Adrenal gland (tissue), 5 donors: Measurements from ENCODE around the gene BCL7B.

Experiments
- CTCF ChIP-seq, 6 experiments: fragments of 450-650 bp in 4 of 6; fragments of 200-600 bp in 2 of 6; sonication (generic) in 1 of 6; IDR thresholded peaks; 1 replicate in 5 of 6; 2 replicates in 1 of 6; pipeline versions ENCODE4 v1.5.1 to v1.8.0; 2016 to 2021; ENCODE audit warnings: antibody characterized with exemption in 6 of 6, mild to moderate bottlenecking in 2 of 6, moderate library complexity in 1 of 6
- POLR2A ChIP-seq, 2 donors: fragments of 450-650 bp; IDR thresholded peaks; one replicate each; pipeline ENCODE4 v1.6.1; 2017; ENCODE audit warnings: antibody characterized with exemption in 2 of 2, mild to moderate bottlenecking in 2 of 2, moderate library complexity in 1 of 2
- donor health status: DM: no; HTN: no; CAD: no.

DNA sequence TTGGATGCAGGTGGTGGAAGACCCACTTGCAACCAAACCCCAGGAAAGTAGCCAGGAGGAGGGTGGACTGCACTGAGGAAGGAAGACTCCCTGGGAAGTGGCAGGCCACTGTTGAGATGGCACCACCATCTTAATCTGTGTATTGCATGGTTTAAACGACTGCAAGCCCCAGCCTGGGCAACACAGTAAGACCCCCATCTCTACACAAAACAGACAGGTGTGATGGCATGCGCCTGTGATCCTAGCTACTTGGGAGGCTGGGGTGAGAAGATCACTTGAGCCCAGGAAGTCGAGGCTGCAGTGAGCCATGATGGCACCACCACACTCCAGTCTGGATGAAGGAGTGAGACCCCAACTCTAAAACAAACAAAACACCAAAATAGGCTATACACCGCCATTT is 9.7 kb upstream of the BCL7B start:
- no peak for TF ChIP-seq CTCF (IDR thresholded peaks at IDR 0.05)
- TF ChIP-seq POLR2A (IDR thresholded peaks at IDR 0.05) = no peak
